Transverse colon (tissue), 4 donors: Measurements from ENCODE around the gene EML1. TPM values are rescaled to one million over a fixed set of nuclear protein-coding genes. Genes with fewer than 3 reads are reported as not detected.

Experiments
- DNase-seq: peaks from one replicate; pipeline ENCODE4 v3.0.0-alpha.2; 2019
- H3K27ac ChIP-seq, 4 donors: fragments of 200-600 bp; sonication (generic); 2 replicates each; pipeline ENCODE4 v1.5.1; 2016 to 2018; ENCODE audit warnings: inconsistent platforms in 4 of 4
- H3K27me3 ChIP-seq: fragments of 200-600 bp; sonication (generic); 2 replicates; pipeline ENCODE4 v1.5.1; 2017; ENCODE audit warnings: inconsistent platforms
- H3K36me3 ChIP-seq, 4 donors: fragments of 200-600 bp; sonication (generic); 2 replicates each; pipeline ENCODE4 v1.5.1; 2017 to 2019; ENCODE audit warnings: inconsistent platforms in 4 of 4
- H3K4me1 ChIP-seq, 4 donors: fragments of 200-600 bp; sonication (generic); 2 replicates each; pipeline ENCODE4 v1.5.1; 2017 to 2020; ENCODE audit warnings: inconsistent platforms in 4 of 4
- H3K4me3 ChIP-seq, 4 donors: fragments of 200-600 bp; sonication (generic); 1 replicate in 1 of 4; 2 replicates in 3 of 4; pipeline versions ENCODE4 v1.5.1 to v1.6.1; 2017 to 2019; ENCODE audit warnings: inconsistent platforms in 4 of 4
- H3K9me3 ChIP-seq, 2 donors: fragments of 200-600 bp; sonication (generic); 2 replicates each; pipeline ENCODE4 v1.5.1; 2017 to 2019; ENCODE audit warnings: inconsistent platforms in 2 of 2
- EP300 ChIP-seq: sonication (generic); formaldehyde crosslinking; IDR thresholded peaks from one replicate; pipeline ENCODE4 v1.6.1; 2017; ENCODE audit warnings: antibody characterized with exemption, low read depth
- POLR2A ChIP-seq: fragments of 450-650 bp; IDR thresholded peaks from one replicate; pipeline ENCODE4 v1.6.1; 2016; ENCODE audit warnings: antibody characterized with exemption, mild to moderate bottlenecking, moderate library complexity
- POLR2AphosphoS5 ChIP-seq, 3 donors: sonication (generic); formaldehyde crosslinking; IDR thresholded peaks; one replicate each; pipeline ENCODE4 v1.6.1; 2016; ENCODE audit warnings: antibody characterized with exemption in 3 of 3
- WGBS, 2 donors: methylation state at CpG; one replicate each; pipeline ENCODE4 v1.1.5; 2018; ENCODE audit warnings: low coverage in 1 of 2; 5-methylcytosine and 5-hydroxymethylcytosine counted together
- in situ Hi-C, 4 donors: fragments of 200-750 bp; cut with MboI; loops; one replicate each; pipeline versions ENCODE4 v1.15.0 to v1.15.1; 2017; ENCODE audit warnings: low sequenced_read_pairs in 3 of 4, low pct_ligation_motif_present in 1 of 4, low pct_unique_long_range_greater_than_20kb in 1 of 4
- intact Hi-C: fragments of 100-400 bp; cut with DNase I; formaldehyde crosslinking; loops from one replicate; pipeline ENCODE4 v1.15.1; 2023; ENCODE audit warnings: low total_unique reads
- total RNA-seq, 4 donors: library from RNA; depleted of rRNA; stranded (reverse); fragments of >200 nt; gene quantifications; one replicate each; pipeline ENCODE4 v1.1.0, GENCODE V29; 2016
- TF ChIP-seq, protein P1 (sequence below), 5 experiments: fragments of 200-600 bp in 3 of 5; fragments of 450-650 bp in 2 of 5; sonication (generic) in 3 of 5; IDR thresholded peaks; 1 replicate in 2 of 5; 2 replicates in 3 of 5; pipeline ENCODE4 v1.5.1; 2016 to 2017; ENCODE audit warnings: antibody characterized with exemption in 5 of 5, inconsistent platforms in 3 of 5, mild to moderate bottlenecking in 2 of 5, moderate library complexity in 1 of 5

The EML1 gene
- total RNA-seq, 4 donors from 2014 or later = 16.8 to 59.5 (median 21.9) TPM

DNA sequence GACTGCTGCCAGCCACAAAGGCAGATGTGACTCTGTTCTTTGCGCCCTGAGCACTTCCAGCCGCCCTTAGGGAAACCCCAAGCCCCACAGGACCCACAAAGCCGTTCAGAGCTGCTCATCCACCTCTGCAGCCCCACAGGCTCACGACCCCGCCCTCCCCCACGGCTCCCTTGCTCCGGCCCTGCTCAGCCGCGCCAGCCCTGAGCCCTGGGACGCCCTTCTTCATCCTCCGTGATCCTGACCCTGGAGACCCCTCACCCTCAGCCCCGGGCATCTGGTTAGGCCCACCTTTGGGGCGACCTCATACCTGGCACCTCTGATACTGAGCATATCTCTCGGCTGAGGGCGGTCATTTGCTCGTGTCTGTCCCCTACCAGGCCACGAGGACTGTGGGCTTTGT is 146.2 kb downstream of the EML1 start:
- no peak overlapping the region for H3K27ac ChIP-seq

DNA sequence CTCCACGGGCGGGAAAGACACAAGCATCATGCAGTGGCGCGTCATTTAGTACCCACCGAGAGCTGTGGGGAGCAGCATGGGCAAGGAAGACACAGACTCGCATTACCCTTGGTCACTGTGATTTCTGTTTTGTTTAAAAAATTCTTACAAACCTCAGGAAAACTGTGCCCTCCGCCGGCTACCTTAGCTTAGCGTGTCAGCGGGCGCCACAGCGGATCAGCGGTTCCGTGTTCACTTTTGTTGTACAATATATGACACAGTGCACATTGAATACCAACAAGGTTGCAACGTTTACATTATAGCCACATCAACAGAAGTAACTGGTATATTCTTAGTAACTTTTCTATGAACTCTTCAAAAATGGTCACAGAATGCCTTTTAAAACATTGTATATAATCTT is 146.9 kb downstream of the EML1 start:
- intact Hi-C loops = no loop called here
- Histone ChIP-seq H3K4me1 (no peaks in the 10 kb centered on the region), H3K36me3 (no peaks in the 10 kb centered on the region), H3K9me3 (no peaks in the 10 kb centered on the region), H3K27me3 (no peaks in the 10 kb centered on the region), H3K27ac (no peak overlapping the region), H3K4me3 (no peak overlapping the region)
- in situ Hi-C loops = no loop called here
- WGBS, 2 donors = 94 to 95% methylated on average over 8 to 15 of the region's 15 CpGs
- no peak for DNase-seq
- TF ChIP-seq POLR2AphosphoS5 (IDR thresholded peaks at IDR 0.05) = no peak
- TF ChIP-seq, protein P1, sequence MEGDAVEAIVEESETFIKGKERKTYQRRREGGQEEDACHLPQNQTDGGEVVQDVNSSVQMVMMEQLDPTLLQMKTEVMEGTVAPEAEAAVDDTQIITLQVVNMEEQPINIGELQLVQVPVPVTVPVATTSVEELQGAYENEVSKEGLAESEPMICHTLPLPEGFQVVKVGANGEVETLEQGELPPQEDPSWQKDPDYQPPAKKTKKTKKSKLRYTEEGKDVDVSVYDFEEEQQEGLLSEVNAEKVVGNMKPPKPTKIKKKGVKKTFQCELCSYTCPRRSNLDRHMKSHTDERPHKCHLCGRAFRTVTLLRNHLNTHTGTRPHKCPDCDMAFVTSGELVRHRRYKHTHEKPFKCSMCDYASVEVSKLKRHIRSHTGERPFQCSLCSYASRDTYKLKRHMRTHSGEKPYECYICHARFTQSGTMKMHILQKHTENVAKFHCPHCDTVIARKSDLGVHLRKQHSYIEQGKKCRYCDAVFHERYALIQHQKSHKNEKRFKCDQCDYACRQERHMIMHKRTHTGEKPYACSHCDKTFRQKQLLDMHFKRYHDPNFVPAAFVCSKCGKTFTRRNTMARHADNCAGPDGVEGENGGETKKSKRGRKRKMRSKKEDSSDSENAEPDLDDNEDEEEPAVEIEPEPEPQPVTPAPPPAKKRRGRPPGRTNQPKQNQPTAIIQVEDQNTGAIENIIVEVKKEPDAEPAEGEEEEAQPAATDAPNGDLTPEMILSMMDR (IDR thresholded peaks at IDR 0.05) = no peak
- no peak for TF ChIP-seq POLR2A
- TF ChIP-seq EP300 = no peak

More for the DNA sequence above, 146.2 kb downstream of the EML1 start:
- no peaks in the 10 kb centered on the region for H3K9me3 ChIP-seq
- 87% methylated on average over 17 of the region's 17 CpGs; no CpG with 5 or more reads in 1 of the 2 donors for WGBS, 2 donors
- intact Hi-C loops = no loop called here
- DNase-seq = no peak
- H3K36me3 ChIP-seq = no peaks in the 10 kb centered on the region
- TF ChIP-seq POLR2A = no peak
- TF ChIP-seq, protein P1 (IDR thresholded peaks at IDR 0.05) = no peak
- TF ChIP-seq EP300 = no peak
- TF ChIP-seq POLR2AphosphoS5 (IDR thresholded peaks at IDR 0.05) = no peak
- H3K27me3 ChIP-seq = no peaks in the 10 kb centered on the region
- no peak overlapping the region for H3K4me3 ChIP-seq
- H3K4me1 ChIP-seq = no peaks in the 10 kb centered on the region
- in situ Hi-C loops = no loop called here

DNA sequence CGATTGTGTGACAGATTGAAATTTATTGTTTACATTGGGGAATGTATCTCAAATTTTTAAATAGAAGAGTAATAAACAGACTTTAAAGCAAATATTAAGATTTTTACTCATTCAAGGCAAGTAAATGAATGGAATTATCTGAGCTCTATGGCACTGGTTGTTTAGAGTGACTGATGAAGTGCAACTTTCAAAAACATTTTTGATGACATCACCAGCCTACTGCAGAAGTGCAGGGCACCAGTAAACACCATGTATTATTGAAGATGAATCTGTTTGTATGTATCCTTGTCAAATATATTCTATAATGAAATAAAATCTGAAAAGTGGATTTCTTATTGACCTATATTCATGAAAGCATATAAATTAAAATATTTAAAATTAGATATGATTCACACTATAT is 148.0 kb downstream of the EML1 start:
- TF ChIP-seq, protein P1 (IDR thresholded peaks at IDR 0.05) = no peak
- TF ChIP-seq POLR2AphosphoS5 (IDR thresholded peaks at IDR 0.05) (no peak), POLR2A (no peak), EP300 (no peak)
- in situ Hi-C loops = no loop called here

DNA sequence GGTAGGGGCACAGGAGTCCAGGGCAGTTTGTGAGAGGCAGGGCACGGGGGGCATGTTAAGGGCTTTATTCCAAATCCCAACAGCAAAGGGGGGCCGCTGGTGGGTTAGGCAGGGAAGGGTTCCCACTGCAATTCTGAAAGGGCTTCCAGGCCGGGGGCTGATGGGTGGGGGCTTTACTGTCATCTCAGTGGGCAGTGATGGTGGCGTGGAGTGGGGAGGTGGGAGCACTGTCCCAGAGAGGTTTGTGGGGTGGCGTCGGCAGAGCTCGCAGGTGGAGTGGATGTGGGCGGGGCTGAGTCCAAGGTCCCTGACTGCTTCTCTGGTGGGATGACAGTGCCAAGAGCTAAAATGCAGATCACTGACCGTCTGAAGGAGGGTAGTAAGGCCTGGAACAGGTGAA is 150.4 kb downstream of the EML1 start:
- H3K27ac ChIP-seq = no peak overlapping the region
- no peaks in the 10 kb centered on the region for H3K36me3 ChIP-seq
- in situ Hi-C loops (no loop called here), intact Hi-C loops (no loop called here)
- no peak overlapping the region for H3K4me3 ChIP-seq
- 75 to 100% methylated on average over 2 to 9 of the region's 9 CpGs for WGBS, 2 donors
- H3K4me1 ChIP-seq = peaks cover 0 to 10% (median 4%) of the 10 kb centered on the region in 4 donors
- H3K9me3 ChIP-seq = no peaks in the 10 kb centered on the region
- TF ChIP-seq POLR2A (no peak), POLR2AphosphoS5 (IDR thresholded peaks at IDR 0.05) (no peak), EP300 (no peak)
- TF ChIP-seq, protein P1 (IDR thresholded peaks at IDR 0.05) = no peak
- no peaks in the 10 kb centered on the region for H3K27me3 ChIP-seq
- DNase-seq = no peak

More for the DNA sequence above, 148.0 kb downstream of the EML1 start:
- Histone ChIP-seq H3K4me3 (no peak overlapping the region), H3K27me3 (no peaks in the 10 kb centered on the region), H3K9me3 (no peaks in the 10 kb centered on the region), H3K27ac (no peak overlapping the region), H3K4me1 (no peaks in the 10 kb centered on the region), H3K36me3 (no peaks in the 10 kb centered on the region)
- DNase-seq = no peak
- intact Hi-C loops = no loop called here
- WGBS, 2 donors = 57 to 72% methylated on average over 1 of the region's 1 CpG
